Measurements from ENCODE around the gene TNNC2. TPM values are rescaled to one million over a fixed set of nuclear protein-coding genes. Genes with fewer than 3 reads are reported as not detected.
A peak's percentile ranks its signal among the peaks of the same experiment; 100 is the strongest.
"Not testable (repeated sequence)": the region's sequence is repeated elsewhere in the genome, so short reads cannot be mapped to it uniquely, and the experiment has no call there.

The TNNC2 gene
- total RNA-seq, 1 donor from 2014 or later, result not detected

- DNase-seq (ENCODE audit: low read depth in 2 of 2), result no peak
Observed at GRCh38 chr20:45848969-45849582, 22.0 kb upstream of the TNNC2 start.

DNA sequence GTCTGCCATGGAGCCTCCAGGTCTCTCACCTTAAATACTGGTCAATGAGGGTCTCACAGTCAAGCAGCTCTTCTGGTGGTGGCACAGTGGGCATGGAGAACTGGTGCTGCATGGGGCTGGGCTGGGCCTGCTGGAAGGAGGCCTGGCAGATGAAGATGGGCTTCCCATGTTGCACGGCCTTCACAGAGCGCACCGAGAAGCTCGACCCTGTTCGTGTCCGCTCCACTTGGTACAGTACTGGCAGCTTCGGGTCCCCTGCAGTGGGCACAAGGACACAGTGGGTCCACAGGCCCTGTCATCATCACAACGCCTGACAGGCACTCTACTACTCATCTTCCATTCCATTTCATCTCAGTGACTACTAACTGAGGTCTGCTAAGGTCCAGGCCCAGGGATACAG, 21.3 kb upstream of the TNNC2 start:
- no peak for DNase-seq (ENCODE audit: low read depth in 2 of 2)

- no peak for DNase-seq (ENCODE audit: low read depth in 2 of 2)
Observed at GRCh38 chr20:45845452-45845851, 18.3 kb upstream of the TNNC2 start.

GRCh38 chr20:45843506-45843905, 16.4 kb upstream of the TNNC2 start:
- no peak for DNase-seq (ENCODE audit: low read depth in 2 of 2)

- DNase-seq (ENCODE audit: low read depth in 2 of 2), result peak in 1 of 2 donors; percentile 32
Observed at GRCh38 chr20:45842169-45842812, 15.2 kb upstream of the TNNC2 start.

- DNase-seq (ENCODE audit: low read depth in 2 of 2), result no peak
Observed at GRCh38 chr20:45841407-45842129, 14.5 kb upstream of the TNNC2 start.

DNA sequence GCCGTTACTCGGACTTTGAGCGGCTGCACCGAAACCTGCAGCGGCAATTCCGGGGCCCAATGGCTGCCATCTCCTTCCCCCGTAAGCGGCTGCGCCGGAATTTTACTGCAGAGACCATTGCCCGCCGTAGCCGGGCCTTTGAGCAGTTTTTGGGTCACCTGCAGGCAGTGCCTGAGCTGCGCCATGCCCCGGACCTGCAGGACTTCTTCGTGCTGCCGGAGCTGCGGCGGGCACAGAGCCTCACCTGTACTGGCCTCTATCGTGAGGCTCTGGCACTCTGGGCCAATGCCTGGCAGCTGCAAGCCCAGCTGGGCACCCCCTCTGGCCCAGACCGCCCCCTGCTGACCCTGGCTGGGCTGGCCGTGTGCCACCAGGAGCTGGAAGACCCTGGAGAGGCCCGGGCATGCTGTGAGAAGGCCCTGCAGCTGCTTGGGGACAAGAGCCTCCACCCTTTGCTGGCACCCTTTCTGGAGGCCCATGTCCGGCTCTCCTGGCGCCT, 13.6 kb upstream of the TNNC2 start:
- no peak for DNase-seq (ENCODE audit: low read depth in 2 of 2)

- DNase-seq (ENCODE audit: low read depth in 2 of 2), result no peak
Observed at GRCh38 chr20:45836841-45837240, 9.7 kb upstream of the TNNC2 start.

GRCh38 chr20:45835825-45836224, 8.7 kb upstream of the TNNC2 start:
- DNase-seq (ENCODE audit: low read depth in 2 of 2), result no peak

DNA sequence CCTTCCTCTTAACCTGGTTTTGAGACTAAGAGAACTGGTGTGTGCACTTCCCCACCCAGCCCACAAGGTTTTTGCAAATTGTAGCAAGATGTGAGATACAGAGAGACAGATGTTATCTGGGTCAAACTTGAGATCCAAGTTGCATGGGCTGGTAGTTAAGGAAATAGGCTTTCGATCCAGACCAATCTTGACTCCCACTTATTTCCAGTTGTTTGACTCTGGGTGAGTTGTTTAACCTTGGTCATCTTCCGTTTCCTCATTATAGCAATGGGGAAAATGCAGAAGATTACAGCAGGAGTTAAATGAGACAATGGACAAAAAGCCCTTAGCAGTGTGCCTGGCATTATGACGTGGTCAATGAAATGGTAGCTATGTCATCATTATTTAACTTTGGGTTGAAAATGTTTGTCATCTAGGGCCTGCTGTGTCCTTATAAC, 8.2 kb upstream of the TNNC2 start:
- no peak for DNase-seq (ENCODE audit: low read depth in 2 of 2)

- DNase-seq (ENCODE audit: low read depth in 2 of 2), result no peak
Observed at GRCh38 chr20:45834797-45835161, 7.7 kb upstream of the TNNC2 start.

- DNase-seq (ENCODE audit: low read depth in 2 of 2), result peak in 1 of 2 donors; percentile 70
Observed at GRCh38 chr20:45833883-45834796, 7.0 kb upstream of the TNNC2 start.

GRCh38 chr20:45833030-45833882, 6.1 kb upstream of the TNNC2 start, which contains the start of gene SNX21:
TSS of gene SNX21 (plus strand) at chr20:45833799. CDS start at chr20:45833920, 121 bp downstream.
- peak; percentile 21 to 78 for DNase-seq (ENCODE audit: low read depth in 2 of 2)

DNA sequence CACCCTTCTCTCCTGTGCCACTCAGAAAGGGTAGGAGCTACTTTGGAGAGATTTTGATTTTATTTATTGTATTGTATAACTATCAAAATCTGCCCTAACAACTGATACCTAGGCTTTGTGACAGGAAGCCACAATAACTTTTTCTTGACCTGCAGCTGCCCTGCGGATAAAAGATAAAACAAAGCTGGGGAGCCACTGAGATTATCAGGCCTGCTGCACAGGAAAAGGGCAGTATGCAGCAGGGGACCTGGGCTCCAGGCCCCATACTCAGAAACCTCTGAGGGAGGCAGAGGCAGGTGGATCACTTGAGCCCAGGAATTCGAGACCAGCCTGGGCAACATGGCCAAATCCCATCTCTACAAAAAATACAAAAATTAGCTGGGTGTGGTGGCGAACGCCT, 5.5 kb upstream of the TNNC2 start:
- no peak for DNase-seq (ENCODE audit: low read depth in 2 of 2)

- DNase-seq (ENCODE audit: low read depth in 2 of 2), result not testable (repeated sequence)
Observed at GRCh38 chr20:45829673-45830106, 2.6 kb upstream of the TNNC2 start.

DNA sequence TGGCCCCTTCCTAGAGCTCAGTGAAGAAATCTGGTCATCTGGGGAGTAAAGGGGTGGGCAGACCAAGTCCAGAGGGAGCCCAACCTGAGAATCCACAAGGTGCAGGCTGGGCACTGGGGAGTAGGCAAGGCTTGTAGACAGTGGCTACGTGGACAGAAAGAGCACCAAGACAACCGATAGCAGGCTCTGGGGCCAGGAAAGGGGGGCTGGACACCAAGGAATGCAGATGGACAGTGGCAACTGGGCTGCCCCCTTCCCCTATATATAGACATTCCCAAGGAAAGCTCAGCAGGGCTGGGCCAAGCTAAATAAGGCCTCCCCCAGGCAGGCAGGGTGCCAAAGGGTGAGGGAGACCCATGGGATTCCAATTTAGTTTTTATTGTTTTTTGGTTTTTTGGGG, 1.5 kb upstream of the TNNC2 start:
- no peak for DNase-seq (ENCODE audit: low read depth in 2 of 2)

DNA sequence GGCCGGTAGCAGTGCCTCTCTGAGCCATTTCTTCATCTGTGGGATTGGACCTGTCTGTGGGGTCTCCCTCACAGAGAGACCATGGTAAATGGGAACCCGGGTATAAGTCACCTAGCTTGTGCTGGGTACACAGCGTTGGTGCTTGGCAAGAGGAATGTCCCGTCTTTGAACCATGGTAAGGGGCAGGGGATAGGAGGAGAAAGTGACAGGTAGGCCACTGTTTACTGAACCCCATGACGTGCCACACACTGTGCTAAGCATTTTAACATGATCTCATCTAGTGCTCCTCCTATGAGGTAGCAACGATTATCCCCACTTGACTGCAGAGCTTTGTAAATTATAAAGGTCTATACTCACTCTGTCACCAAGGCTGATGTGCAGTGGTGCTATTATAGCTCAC, 600 bp upstream of the TNNC2 start:
- no peak for DNase-seq (ENCODE audit: low read depth in 2 of 2)

GRCh38 chr20:45826381-45827019, 612 bp downstream of the TNNC2 start:
- DNase-seq (ENCODE audit: low read depth in 2 of 2), result no peak

DNA sequence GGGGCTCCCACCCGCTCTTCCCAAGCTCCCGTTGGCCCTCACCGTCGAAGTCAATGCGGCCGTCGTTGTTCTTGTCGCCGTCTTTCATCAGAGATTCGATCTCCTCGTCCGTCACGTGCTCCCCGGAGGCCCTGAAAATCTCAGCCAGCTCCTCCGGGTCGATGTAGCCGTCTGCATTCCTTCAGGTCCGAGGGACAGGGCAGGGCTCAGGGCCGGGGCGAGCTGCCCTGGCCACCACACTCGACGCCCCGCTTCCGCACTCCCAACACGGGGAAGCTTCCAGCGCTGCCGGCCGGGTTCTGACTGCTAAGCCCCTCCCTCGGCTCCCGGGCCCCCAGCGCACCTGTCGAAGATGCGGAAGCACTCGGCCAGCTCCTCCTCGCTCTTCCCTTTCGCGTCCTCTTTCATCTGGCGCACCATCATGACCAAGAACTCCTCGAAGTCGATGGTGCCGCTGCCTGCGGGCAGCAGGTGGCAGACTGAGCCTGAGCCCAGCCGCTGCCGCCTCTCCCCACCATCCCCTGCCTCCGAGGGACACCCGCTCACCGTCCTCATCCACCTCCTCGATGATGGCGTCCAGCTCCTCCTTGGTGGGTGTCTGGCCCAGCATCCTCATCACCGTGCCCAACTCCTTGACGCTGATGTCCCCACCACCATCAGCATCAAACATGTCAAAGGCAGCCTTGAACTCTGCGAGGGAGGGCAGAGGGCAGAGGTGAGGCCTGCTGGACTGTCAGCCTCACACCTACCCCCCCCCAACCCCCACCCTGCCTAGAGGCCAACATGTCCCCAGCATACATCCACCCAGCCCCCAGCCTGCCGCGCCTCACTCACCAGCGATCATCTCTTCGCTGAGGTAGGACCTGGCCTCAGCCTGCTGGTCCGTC, 2.9 kb downstream of the TNNC2 start:
- peak in 1 of 2 donors; percentile 60 for DNase-seq (ENCODE audit: low read depth in 2 of 2)
